HG03135 (cell line): ENCODE measurements around the gene GFM1.
"Not testable (repeated sequence)": the region's sequence is repeated elsewhere in the genome, so short reads cannot be mapped to it uniquely, and the experiment has no call there.

Source experiments
- ATAC-seq: cut with Tn5 transposase; IDR thresholded peaks from one replicate; pipeline ENCODE4 v1.9.1; 2021; ENCODE audit warnings: mild to moderate bottlenecking, moderate library complexity; ENCODE audit not compliant: unreplicated experiment

GFM1 gene

GRCh38 chr3:158672215-158673176, 28.2 kb downstream of the GFM1 start, which contains the start of gene LXN:
Gene LXN (minus strand): TSS chr3:158672648. CDS start chr3:158672478, 170 bp downstream.
- ATAC-seq = peak; percentile 100

- no peak for ATAC-seq
Measured at GRCh38 chr3:158678687-158679086, 34.4 kb downstream of the GFM1 start.

GRCh38 chr3:158679547-158680000, 35.2 kb downstream of the GFM1 start:
- ATAC-seq = no peak

DNA sequence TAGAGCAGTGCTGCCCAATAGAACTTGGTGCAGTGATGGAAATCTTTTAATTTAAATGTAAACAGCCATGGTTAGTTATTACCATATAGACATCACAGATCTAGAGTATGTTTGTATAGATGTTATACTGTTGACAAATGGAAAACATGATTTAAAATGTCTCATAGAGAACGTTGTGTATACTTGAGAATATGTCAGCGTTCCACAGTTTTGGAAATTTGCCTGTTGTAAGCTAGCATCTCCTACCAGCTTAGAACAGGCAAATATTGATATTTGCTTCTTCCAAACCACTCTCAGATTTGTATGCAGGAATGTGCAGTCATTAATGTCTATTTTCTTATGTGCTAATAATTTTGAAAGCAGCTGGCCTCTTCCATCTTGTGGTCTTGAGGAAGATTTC, 36.5 kb downstream of the GFM1 start:
- no peak for ATAC-seq

DNA sequence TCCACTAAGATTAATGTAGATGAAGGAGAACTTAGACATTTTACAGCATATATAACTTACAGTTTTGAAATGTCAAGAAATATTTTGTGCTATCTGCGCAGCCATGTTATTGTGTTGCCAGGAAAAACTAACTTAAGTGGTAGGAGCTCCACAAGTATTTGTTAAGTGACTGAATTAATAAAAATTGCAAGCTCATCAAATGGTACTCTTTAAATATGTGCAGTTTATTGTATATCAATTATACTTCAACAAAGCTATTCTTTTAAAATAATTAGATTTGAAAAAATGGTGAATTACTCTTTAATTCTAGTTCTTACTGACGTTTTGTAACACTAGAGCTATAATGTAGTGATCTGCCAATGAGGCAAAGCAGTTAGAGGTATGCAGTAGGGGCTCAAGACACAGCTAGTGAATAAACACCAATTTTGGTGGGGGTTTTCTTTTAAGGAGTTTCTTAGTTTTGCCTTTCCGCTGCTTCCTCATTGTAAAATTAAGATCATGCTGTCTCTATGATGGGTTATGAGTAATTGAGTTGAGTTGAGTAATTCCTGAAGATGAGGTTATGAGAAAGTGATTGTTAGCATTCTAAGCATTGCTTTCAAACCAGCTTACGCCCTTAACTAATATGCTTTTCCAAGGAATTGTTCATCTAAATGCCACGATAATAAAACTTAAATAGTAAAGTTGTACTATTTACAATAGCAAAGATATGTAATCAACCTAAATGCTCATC, 39.1 kb downstream of the GFM1 start:
- no peak for ATAC-seq

- no peak for ATAC-seq
Measured at GRCh38 chr3:158685159-158685558, 40.8 kb downstream of the GFM1 start.

DNA sequence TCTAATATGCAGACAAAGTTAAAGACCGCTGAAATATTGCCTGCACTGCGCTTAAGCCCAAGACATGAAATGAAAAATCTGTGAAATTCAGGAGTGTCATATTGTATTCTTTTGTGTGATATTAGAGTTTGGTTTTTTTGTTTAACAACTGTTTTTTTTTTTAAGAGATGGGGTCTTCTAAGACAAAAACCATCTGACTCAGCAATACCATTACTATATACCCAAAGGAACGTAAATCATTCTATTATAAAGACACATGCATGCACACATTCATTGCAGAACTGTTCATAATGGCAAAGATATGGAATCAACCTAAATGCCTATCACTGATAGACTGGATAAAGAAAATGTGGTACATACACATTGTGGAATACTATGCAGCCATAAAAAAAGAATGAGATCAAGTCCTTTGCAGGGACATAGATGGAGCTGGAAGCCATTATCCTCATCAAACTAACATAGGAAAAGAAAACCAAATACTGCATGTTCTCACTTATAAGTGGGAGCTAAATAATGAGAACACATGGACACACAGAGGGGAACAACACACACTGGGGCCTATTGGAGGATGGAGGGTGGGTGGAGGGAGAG, 49.6 kb downstream of the GFM1 start:
- ATAC-seq = not testable (repeated sequence)

- ATAC-seq = no peak
Measured at GRCh38 chr3:158696618-158697017, 52.3 kb downstream of the GFM1 start.

GRCh38 chr3:158700559-158700958, 56.2 kb downstream of the GFM1 start:
- no peak for ATAC-seq

DNA sequence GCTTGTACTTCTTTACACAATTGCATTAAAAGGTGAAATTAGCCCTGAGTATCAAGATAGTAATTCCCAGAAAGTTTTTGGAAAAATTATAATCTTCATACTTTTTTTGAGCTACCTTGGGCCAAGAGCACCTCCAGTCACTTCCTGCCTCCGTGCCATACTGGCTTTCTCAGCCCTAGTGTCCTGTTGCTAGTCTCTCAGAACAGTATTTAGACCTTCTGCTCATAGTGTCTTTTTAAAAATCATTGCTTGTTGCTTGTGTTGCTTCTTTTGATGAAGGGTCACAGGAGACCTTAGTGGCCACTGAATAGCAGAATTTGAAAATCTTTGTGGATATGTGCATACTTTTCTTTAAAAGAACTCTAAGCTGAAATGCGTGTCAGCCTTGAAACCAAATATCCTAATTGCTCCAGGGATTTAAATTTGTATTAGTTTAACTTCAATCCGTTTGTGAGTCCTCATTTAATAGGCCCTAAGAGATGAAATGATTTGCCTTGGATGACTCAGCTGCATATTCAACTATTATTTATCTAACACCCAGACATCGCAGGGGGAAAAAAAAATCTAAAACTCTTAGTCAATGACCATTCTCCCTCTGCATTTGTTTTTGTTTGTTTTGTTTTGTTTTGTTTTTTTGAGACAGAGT, 57.2 kb downstream of the GFM1 start:
- ATAC-seq = no peak

DNA sequence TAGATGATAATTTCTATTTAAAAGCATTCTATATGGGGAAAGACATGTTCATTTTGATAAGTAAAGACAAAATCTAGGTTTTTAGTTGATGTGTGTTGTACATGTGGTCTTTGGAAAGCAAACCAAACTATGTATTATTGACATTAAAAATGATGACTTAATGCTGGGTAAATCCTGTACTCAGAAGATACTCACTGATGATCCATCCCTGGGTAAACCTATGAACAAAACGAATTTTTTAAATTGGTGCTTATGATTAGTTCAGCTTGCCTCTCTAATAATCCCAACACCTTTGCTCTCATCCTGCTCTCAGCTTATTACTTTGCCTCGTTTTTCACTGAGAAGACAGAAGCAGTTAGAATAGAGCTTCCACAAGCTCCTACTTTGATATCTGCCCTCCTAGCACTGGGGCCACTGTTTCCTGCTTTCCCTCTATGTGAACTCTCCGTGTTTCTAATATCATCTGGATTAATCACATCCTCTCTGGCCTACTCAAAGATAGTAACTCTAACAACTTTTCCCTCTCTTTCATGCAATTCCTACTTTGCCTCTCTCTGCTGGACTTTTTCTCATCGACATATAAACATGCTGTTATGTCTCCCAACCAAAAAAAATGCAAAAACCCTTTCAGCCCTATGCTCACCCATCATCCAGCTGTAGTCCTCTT, 58.6 kb downstream of the GFM1 start:
- ATAC-seq = no peak

- no peak for ATAC-seq
Measured at GRCh38 chr3:158703566-158703965, 59.2 kb downstream of the GFM1 start.

- no peak for ATAC-seq
Measured at GRCh38 chr3:158709666-158710083, 65.3 kb downstream of the GFM1 start.

GRCh38 chr3:158710601-158711000, 66.3 kb downstream of the GFM1 start:
- ATAC-seq = no peak

DNA sequence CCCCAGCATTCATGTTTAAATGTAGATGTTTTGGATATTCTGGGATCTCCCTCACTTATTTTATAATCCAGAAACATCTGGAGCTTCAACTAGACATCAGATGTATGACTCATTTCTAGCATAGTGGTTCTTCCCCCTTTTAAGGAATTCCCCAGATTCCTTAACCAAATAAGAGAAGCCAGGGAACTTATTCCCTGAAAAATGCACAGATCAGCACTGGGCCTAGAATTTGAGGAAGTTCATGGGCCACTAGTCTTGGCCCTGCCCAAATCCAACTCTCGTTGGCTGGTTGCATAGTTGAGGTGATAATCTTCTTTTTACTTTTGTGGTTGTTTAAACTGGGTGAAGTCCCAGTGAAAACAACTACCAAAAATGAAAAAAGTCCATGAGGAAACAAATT, 67.6 kb downstream of the GFM1 start:
- no peak for ATAC-seq

- ATAC-seq = no peak
Measured at GRCh38 chr3:158712443-158712842, 68.1 kb downstream of the GFM1 start.

DNA sequence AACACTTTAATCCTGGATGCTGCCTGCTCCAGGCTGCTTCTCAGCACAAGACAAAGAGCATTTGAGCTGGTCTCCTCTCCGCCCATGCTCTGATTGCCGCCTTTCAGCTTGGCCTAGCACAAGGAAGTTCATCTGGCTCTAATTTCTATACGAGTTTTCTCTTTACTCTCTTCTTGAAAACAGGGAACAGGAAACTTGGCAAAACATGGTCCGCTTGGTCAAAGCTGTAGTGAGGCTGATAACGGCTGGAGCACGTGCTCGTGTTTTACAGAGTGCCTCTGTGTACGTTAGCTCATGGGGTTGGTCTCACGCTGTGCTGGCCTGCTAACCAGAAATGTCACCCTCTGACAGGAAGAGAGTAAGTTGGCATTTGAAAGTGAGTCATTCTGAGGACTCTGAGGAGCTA, 68.8 kb downstream of the GFM1 start:
- ATAC-seq = no peak

- ATAC-seq = no peak
Measured at GRCh38 chr3:158717576-158717975, 73.2 kb downstream of the GFM1 start.

DNA sequence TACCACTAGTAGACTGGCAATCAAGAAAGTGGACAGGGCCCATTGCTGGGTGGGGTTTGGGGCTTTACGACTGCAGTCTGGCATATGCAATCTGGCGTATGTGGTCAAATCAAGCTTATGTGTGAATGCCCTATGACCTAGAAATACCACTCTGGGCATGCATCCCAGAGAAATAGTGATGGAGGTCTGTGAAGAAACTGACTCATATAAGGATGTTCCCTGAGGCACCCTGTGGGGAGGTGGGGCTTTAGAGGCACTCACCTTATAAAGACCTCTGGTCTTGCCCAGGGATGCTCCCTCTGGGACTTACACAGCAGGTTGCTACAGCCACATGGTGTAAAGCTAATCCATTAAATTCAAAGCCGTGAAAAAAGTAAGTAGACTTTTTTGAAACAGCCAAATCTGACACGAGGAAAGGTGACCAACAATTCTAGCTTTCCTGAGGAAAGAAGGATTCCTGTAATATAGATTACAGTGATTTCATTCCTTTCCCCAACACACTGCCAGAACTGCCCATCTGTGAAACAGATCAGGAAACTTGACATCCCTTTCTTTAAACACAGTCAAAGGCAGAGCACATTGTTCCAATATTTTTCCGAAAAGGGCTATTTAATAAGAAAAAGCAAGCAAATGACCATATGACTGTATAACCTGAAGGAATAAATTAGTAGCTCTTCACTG, 74.3 kb downstream of the GFM1 start:
- no peak for ATAC-seq

DNA sequence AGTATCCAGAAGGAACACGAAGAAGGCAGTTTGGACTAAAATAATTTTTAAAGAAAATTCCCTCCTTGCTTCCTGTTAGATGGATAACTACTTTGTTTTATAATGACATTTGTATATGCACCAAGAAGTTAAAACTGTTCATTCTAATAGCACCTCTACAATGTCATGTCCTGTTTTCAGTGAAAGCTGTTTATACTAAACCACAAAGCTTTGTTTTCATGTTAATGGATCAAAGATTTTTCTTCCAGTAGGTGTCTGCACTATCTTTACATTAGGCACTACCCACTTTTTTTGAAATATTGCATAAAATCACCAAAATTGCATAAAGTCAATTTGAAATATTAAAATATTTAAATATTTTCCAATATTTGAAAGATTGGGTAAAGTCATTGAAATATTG, 77.8 kb downstream of the GFM1 start:
- no peak for ATAC-seq
